HG03565 (cell line): Measurements from ENCODE around the gene RAF1.
"Not testable (repeated sequence)": the region's sequence is repeated elsewhere in the genome, so short reads cannot be mapped to it uniquely, and the experiment has no call there.

ENCODE experiments used
- ATAC-seq: cut with Tn5 transposase; IDR thresholded peaks from one replicate; pipeline ENCODE4 v1.9.1; 2021; ENCODE audit warnings: mild to moderate bottlenecking, moderate library complexity; ENCODE audit not compliant: unreplicated experiment

The RAF1 gene

DNA sequence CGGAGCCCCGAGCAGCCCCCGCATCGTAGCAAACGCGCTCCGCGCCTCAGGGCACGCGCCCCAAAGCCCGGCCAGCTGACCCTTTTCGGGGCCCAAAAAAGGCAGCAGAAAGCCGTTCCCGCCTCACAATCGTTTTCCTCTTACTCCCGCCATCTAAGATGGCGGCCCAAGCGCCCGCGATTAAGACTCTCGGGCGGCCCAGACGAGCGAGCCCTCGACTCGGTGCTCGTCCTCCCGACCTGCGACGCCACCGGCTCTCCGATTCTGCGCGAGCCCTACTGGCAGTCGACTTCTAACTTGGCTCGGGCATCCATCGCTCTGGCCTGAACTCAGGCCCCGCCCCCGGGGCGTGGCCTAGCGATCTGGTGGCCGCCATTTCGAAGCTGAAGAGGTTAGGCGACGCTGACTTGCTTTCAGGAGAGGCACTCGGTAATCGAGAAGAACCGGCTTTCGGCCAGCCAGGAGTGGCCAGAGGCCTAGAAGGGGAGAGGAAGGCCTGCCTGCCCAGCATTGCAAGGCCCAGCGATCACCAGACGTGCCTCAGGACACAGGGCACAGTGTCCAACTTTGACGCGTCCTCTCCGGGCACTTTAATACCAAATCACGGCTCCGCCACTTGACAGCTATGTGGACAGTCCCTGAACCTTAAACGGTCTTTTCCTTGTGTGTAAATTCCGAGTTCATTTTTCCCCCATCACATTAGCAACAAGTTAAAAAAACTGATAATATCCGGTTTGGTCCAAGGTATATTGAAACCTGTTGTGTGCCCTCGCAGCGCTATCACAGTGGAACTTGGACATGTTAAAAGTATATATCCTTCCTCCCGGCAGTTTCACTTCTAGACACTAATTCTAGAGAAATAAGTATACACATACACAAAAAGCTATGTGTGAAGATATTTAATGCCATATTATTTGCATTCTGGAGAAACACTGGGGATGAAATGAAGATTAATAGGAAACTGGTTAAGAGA is at the start of gene RAF1:
RAF1 (minus strand) TSS at position 182 of the 973 bp plus-strand sequence. CDS start 45,396 bp downstream, outside the sequence.
- peak; percentile 93 for ATAC-seq

DNA sequence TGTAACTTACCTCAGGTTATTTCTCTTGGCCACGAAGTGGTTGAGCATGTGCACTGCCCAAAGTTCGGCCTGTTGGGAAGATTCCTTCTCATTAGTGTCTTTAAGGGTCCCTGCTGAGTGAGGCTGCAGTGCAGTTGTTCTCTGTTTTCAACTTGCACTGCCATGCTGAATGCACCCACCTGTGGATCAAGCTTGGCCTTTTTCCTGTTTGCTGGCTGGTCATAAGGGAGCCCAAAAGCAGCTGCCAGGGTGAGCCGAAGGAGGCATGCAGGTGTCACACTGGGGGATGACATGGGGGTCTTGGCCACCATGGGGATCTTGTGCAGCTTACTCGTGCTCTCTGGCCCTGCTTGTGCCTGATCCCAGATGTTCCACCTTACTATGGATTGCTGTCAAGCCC is 46.1 kb upstream of the RAF1 start:
- no peak for ATAC-seq

DNA sequence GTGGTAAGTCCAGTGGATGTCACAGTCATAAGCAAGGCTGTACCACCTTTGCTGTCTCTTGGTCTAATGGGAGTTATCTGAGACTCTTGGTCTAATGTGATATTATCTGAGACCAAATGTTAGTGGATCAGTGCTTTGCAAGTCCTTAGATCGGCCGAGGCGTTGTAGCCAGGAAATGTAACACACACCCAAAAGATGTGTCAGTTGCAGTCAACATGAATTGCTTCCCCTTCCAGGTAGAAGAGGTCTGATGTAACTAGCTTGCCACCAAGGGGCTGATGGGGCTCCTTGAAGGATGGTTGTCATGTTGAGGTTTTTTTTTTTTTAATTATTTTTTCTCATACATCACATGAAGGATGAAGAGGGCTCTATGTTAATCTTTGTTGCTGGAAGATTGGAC is 45.4 kb upstream of the RAF1 start:
- no peak for ATAC-seq

- no peak for ATAC-seq
These were observed 44.8 kb upstream of the RAF1 start for GRCh38 chr3:12708584-12709192.

DNA sequence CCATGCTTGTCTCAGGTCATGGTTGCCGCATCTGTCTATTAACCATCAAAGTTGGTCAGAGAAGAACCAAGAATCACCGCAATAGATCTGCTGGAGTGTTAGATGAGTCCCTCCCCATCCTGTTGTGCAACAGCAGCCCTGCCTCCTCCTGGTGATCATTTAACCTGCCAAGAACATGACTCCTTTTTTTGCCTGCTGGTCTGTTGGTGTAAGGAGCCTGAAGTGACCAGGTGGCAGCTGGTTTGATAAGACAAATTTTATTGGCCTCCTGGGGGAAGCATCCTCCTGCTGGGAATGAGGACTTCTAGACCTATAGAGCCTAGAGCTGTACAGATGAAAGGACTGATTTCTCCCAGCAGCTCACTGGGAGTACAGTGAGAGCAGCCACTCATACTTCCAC is 43.5 kb upstream of the RAF1 start:
- ATAC-seq = no peak

DNA sequence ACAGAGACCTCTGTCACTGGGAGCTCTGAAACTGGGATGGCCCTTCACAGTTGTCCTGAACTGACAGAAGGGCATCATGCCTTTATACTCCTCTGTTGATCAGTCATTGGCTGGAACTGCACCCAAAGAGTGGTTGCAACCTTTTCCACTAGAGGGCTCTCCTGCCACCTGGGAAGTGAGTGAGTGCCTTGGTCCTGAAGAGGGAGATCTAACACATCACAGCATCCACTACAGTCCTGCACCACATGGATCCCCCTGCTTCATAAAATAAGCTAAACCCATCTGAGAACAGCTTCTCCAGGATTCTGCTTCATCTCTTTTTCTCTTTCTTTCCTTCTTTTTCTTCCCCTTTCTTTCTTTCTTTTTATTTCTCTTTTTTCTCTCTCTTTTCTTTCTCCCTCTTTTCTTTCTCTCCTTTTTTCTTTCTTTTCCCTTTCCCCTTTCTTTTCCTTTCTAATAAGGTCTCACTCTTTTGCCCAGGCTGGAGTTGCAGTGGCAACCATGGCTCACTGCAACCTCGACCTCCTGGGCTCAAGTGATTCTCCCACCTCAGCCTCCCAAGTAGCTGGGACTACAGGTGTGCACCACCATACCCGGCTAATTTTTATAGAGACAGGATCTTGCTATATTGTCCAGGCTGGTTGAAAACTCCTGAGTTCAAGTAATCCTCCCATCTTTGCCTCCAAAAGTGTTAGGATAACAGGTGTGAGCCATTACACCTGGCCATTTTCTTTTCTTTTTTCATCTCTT is 42.8 kb upstream of the RAF1 start:
- ATAC-seq = peak; percentile 93

DNA sequence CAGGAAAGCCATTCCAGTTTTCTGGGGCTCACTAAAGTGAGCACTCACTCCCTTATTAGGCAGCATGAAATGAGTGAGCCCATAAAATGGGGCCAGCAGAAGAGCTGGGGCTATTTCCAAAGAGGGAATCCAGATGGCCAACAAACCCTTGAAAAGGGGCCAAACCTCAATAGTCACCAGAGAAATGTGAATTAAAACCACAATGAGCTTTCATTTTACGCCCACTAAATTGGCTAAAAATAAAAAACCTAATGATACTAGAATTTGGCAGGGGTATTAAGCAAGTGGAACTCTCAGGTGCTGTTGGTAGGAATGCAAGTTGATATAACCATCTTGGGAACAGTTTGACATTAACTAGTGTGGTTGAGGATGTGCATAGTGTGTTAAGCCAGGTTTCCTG is 42.1 kb upstream of the RAF1 start:
- ATAC-seq = no peak

- ATAC-seq = no peak
These were observed 41.5 kb upstream of the RAF1 start for GRCh38 chr3:12705374-12705926.

DNA sequence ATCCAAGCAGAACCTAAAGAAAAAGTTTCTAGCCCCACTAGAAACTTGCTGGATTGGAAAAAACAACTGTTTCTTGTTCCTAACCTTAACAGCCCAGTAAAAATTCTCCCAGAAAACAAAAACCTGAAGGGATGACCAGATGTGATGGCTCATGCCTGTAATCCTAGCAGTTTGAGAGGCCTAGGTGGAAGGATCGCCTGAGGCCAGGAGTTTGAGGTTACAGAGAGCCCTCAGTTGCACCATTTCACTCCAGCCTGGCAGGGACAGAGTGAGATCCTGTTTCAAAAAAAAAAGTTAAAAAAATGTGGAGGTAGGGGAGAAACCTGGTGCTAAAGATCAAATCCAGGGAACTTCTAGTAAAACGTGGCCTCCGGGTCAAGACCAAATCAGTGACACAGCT is 38.6 kb upstream of the RAF1 start:
- ATAC-seq = no peak

GRCh38 chr3:12701601-12702000 is 37.7 kb upstream of the RAF1 start:
- not testable (repeated sequence) for ATAC-seq

- no peak for ATAC-seq
These were observed 36.9 kb upstream of the RAF1 start for GRCh38 chr3:12700800-12701199.

DNA sequence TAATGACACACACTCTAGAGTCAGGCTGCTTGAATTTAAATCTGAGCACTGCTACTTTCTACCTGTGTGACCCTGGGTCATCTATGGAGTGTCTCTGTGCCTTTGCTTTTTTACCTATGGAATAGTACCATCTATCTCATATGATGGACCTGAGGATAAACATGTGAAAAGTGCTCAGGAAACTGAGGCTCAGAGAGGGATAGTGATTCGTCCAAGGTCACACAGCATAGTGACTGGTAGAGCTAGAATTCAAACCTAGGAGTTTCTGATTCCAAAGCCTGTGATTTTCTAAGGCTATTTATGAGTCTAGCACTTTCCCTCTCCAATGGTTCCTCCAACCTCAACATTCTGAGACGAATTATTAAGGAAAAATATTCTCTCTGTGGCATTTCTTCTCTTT is 32.0 kb upstream of the RAF1 start:
- ATAC-seq = no peak

GRCh38 chr3:12695112-12695511 is 31.2 kb upstream of the RAF1 start:
- no peak for ATAC-seq

DNA sequence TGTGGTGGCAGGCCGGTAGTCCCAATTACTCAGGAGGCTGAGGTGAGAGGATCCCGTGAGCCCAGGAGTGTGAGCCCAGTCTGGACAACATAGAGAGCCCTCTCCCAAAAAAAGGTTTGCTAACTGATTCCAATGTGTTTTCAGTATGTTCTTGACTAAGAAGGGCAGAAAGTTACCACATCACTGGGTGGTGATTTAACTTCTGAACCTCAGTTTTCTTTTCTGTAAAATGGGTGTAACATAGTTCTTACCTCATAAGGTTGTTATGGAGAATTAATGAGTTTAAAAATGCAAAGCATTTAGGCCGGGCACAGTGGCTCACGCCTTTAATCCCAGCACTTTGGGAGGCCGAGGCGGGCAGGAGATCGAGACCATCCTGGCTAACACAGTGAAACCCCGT is 28.5 kb upstream of the RAF1 start:
- ATAC-seq = no peak

DNA sequence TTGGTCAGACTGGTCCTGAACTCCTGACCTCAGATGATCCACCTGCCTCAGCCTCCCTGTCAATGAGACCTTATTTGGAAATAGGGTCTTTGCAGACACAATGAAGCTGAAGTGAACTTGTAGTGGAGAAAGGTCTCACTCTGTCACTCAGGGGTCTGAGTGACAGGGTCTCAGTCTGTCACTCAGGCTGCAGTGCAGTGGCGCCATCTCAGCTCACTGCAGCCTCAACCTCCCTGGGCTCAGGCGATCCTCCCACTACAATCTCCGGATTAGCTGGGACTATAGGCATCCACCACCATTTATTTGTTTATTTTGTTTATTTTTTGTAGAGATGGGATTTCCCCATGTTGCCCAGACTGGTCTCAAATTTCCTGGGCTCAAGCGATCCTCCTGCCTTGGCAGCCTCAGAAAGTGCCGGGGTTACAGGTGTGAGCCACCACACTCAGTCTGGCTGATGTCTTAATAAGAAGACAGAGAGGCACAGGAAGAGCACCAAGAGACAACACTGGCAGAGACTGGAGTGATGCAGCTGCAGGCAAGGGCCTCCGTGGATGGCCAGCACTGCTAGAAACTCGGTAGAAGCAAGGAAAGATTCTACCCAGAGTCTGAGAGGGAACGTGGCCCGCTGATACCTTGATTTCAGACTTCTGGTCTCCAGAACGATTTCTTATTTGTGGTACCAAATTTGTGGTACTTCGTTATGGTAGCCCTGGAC is 26.2 kb upstream of the RAF1 start:
- ATAC-seq = no peak

DNA sequence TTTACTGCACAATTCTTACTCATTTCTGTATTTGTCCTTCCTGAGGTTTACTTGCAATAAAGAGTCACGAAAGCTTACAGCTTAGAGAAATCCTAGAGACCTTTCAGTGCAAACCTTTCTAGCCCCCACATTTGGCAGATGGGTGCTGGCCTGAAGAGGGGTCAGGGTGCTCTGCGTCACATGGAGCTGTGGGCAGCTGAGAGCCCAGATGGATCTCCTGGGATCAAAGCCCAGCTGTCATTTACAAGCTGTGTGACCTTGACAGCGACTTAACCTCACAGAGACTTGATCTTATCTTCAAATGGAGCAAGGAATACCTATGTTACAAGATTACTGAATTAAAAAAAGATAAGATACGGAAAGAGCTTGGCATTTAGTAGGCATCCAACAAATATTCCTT is 24.0 kb upstream of the RAF1 start:
- no peak for ATAC-seq

DNA sequence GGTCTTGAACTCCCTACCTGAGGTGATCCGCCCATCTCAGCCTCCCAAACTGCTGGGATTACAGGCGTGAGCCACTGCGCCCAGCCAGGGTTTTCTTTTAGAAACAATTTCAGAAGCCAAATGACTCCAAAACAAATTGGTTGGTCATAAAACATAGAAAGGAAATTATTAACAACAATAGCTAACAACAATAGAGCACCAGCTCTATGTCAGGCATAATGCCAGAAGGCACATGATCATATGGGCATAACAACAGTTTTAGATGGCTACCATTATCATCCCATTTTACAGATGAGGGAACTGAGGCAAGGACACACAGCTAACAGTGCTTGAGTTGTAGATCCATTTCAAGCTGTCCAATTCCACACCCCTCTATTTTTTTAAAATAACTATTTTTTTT is 22.2 kb upstream of the RAF1 start:
- no peak for ATAC-seq

GRCh38 chr3:12681943-12682390 is 18.1 kb upstream of the RAF1 start:
- no peak for ATAC-seq

GRCh38 chr3:12681089-12681942 is 17.4 kb upstream of the RAF1 start:
- ATAC-seq = no peak

GRCh38 chr3:12679468-12679867 is 15.6 kb upstream of the RAF1 start:
- no peak for ATAC-seq
